Left colon (tissue), 2 donors: ENCODE results near the gene GPR32. TPM values are rescaled to one million over a fixed set of nuclear protein-coding genes. Genes with fewer than 3 reads are reported as not detected.
"Not testable (repeated sequence)": the region's sequence is repeated elsewhere in the genome, so short reads cannot be mapped to it uniquely, and the experiment has no call there.

Experiments
- ATAC-seq: fragments of 200-7000 bp; cut with Tn5 transposase; one replicate; pipeline ENCODE4 v1.9.1; 2020; ENCODE audit warnings: mild to moderate bottlenecking, moderate library complexity
- DNase-seq, 2 donors: peaks; one replicate each; pipeline ENCODE4 v3.0.0-alpha.2; 2020
- intact Hi-C, 2 donors: fragments of 100-400 bp; cut with DNase I in 1 of 2; cut with micrococcal nuclease in 1 of 2; formaldehyde crosslinking; loops; one replicate each; pipeline versions ENCODE4 v1.11.2 to v1.14.0; 2022; cut with DNase I, micrococcal nuclease
- total RNA-seq, 2 donors: library from RNA; stranded (reverse); fragmentation: NEBNext Ultra II Directional; extraction: Animal tissue kit (Norgen Biotek cat#: 25700); gene quantifications; one replicate each; pipeline ENCODE4 v1.2.1, GENCODE V29; 2021
- donor health status: DM: no; HTN: no; CAD: no.
- donor health status: DM: yes; HTN: yes; CAD: no.

GPR32 gene
- total RNA-seq, 2 donors from 2014 or later: not detected

GRCh38 chr19:50743537-50743936, 26.7 kb upstream of the GPR32 start:
- intact Hi-C loops: no loop called here
- no peak for DNase-seq
- ATAC-seq: no peak

- ATAC-seq (no peak), DNase-seq (no peak)
- intact Hi-C loops: no loop called here
These were observed 25.0 kb upstream of the GPR32 start for GRCh38 chr19:50745221-50745620.

- intact Hi-C loops, DNase-seq, ATAC-seq: not testable (repeated sequence)
These were observed 23.1 kb upstream of the GPR32 start for GRCh38 chr19:50747141-50747540.

GRCh38 chr19:50749490-50749889, 20.8 kb upstream of the GPR32 start:
- ATAC-seq: no peak
- intact Hi-C loops: no loop called here
- DNase-seq: no peak

DNA sequence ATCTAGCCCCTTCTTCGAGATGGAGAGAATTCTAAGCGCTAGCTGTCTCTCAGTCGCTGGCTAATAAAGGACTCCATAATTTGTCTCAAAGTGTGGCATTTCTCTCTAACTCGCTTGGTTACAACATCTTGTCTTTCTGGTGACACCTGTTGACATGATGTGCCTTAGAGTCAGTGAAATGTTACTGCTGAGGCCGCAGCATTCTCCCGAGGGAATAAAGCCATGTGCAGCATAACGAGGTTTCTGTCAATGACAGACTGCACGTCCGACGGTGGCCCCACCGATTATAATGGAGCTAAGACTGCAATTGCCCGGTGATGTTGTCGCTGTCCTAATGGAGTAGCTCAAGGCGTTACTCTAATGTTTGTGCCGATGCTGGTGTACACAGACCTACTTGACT, 20.3 kb upstream of the GPR32 start:
- intact Hi-C loops: no loop called here
- DNase-seq (no peak), ATAC-seq (no peak)

DNA sequence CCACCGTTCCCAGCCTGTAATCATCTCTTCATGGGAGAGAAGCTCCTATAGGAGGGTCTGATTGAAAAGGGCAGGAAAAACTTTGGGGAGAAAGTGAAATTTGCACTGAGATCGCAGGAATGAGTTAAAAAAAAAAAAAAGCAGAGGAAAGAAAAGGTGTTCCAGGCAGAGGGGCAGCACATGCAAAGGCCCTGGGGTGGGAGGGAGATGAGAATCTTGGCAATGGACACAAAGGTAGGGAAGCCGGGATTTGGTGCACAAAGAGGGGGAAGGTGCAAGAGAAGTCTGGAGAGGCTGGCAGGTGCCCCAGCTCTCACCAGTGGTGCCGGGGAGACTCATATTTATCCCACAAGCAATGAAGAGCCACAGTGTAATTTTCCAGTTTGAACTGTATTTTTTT, 16.4 kb upstream of the GPR32 start:
- ATAC-seq (no peak), DNase-seq (no peak)
- intact Hi-C loops: no loop called here

DNA sequence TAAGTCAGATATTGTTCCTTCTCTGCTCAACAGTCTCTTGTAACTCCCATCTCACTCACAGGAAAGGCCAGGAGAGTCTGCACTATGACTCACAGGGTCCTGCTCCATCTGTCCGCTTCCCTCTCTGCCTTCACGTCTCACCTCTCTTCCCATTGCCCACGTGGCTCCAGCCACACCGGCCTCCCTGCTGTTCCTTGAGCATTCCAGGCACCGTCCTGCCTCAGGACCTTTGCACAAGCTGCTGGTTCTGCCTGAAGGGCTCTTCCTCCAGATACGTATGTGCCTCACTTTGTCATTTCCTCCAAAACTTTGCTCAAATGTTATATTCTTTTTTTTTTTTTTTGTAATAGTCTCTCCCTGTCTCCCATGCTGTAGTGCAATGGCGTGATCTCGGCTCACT, 14.0 kb upstream of the GPR32 start:
- ATAC-seq, intact Hi-C loops: not testable (repeated sequence)

DNA sequence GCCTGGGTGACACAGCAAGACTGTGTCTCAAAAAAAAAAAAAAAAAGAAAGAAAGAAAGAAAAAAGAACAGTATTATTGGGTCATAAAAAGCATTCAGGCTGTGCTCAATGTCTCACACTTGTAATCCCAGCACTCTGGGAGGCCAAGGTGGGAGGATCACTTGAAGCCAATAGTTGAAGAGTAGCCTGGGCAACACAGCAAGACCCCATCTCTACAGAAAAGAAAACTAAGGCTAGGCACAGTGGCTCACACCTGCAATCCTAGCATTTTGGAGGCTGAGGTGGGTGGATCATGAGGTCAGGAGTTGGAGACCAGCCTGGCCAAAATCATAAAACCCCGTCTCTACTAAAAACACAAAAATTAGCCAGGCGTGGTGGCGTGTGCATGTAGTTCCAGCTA, 12.6 kb upstream of the GPR32 start:
- not testable (repeated sequence) for ATAC-seq

More for the DNA sequence above, 14.0 kb upstream of the GPR32 start:
- DNase-seq: not testable (repeated sequence)

GRCh38 chr19:50759076-50759475, 11.2 kb upstream of the GPR32 start:
- ATAC-seq, intact Hi-C loops, DNase-seq: not testable (repeated sequence)

More for the DNA sequence above, 12.6 kb upstream of the GPR32 start:
- intact Hi-C loops, DNase-seq: not testable (repeated sequence)

DNA sequence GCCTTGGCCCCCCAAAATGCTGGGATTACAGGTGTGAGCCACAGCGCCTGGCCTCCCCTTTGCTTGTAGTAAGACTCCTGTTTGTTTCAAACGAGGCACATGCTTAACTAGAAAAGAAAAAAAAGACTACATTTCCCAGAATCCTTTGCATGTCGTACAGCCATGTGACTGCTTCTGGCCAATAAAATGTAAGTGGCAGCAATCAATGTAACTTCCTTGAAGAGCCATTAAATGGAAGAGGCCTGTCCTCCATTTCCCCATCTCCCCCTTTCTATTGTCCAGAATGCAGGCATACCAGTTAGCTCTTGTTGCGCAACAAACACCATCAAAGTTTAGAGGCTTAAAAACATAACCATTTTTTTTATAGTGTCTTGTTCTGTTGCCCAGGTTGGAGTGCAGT, 10.4 kb upstream of the GPR32 start:
- intact Hi-C loops: no loop called here
- DNase-seq: no peak
- no peak for ATAC-seq

DNA sequence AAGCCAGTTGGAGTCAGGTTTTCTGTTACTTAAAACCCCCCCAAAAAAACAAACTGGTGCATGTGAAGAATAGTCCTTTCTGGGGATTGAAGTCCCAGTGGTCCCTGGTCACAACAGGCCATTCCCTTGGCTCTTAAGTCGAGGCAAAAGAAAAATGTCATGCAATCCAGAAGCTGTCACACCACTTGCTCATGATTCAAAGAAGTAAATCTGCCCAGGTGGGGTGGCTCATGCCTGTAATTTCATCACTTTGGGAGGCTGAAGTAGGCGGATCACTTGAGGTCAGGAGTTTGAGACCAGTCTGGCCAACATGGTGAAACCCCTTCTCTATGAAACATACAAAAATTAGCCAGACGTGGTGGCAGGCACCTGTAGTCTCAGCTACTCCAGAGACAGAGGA, 8.8 kb upstream of the GPR32 start:
- intact Hi-C loops, ATAC-seq, DNase-seq: not testable (repeated sequence)

DNA sequence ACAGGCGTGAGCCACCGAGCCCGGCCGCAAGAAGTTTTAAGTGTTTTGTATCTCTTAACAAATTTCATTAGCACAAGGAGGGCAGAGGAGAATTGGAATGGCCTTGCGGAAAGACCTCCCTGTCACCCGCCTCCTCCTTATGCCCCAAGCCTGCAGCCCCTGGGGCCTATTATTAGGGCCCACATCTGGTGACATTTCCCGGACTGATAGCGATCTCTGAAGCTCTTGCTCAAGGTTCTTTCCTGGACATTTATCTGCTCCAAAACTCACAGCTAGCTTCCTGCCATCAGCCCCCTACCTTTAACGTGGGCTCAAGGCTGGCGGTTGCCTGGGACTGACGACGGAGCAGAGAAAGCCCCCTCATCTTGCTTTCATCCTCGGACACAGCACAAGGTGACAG, 6.7 kb upstream of the GPR32 start:
- intact Hi-C loops, DNase-seq, ATAC-seq: not testable (repeated sequence)

GRCh38 chr19:50764409-50764808, 5.9 kb upstream of the GPR32 start:
- DNase-seq: no peak
- intact Hi-C loops: no loop called here

GRCh38 chr19:50766746-50767145, 3.5 kb upstream of the GPR32 start:
- intact Hi-C loops, DNase-seq, ATAC-seq: not testable (repeated sequence)

More at GRCh38 chr19:50764409-50764808, 5.9 kb upstream of the GPR32 start:
- ATAC-seq: no peak

DNA sequence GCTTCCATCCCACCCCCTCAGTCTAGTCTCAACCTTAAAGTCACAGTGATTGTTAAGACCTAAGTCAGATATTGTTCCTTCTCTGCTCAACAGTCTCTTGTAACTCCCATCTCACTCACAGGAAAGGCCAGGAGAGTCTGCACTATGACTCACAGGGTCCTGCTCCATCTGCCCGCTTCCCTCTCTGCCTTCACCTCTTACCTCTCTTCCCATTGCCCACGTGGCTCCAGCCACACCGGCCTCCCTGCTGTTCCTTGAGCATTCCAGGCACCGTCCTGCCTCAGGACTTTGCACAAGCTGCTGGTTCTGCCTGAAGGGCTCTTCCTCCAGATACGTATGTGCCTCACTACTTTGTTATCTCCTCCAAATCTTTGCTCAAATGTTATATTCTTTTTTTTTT, 3.0 kb upstream of the GPR32 start:
- DNase-seq, ATAC-seq, intact Hi-C loops: not testable (repeated sequence)

- intact Hi-C loops: no loop called here
- no peak for ATAC-seq
- DNase-seq: no peak
These were observed 2.0 kb upstream of the GPR32 start for GRCh38 chr19:50768277-50768676.

GRCh38 chr19:50770888-50771287, 624 bp downstream of the GPR32 start:
- ATAC-seq (no peak), DNase-seq (no peak)
- intact Hi-C loops: no loop called here

GRCh38 chr19:50772476-50772875, 2.2 kb downstream of the GPR32 start:
- intact Hi-C loops: no loop called here
- ATAC-seq (no peak), DNase-seq (no peak)

DNA sequence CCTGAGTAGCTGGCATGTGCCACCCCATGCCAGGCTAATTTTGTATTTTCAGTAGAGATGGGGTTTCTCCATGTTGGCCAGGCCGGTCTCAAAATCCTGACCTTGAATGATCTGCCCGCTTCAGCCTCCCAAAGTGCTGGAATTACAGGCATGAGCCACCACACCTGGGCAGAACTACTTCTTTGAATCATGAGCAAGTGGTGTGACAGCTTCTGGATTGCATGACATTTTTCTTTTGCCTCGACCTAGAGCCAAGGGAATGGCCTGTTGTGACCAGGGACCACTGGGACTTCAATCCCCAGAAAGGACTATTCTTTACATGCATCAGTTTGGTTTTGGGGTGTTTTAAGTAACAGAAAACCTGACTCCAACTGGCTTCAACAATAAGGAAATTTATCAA, 2.6 kb downstream of the GPR32 start:
- ATAC-seq, DNase-seq, intact Hi-C loops: not testable (repeated sequence)

GRCh38 chr19:50773454-50773853, 3.2 kb downstream of the GPR32 start:
- DNase-seq, intact Hi-C loops, ATAC-seq: not testable (repeated sequence)

GRCh38 chr19:50776131-50776530, 5.9 kb downstream of the GPR32 start:
- ATAC-seq (no peak), DNase-seq (no peak)
- intact Hi-C loops: no loop called here
